ENCODE results near the gene MAP3K20. TPM values are rescaled to one million over a fixed set of nuclear protein-coding genes. Genes with fewer than 3 reads are reported as not detected.
"Not testable (repeated sequence)": the region's sequence is repeated elsewhere in the genome, so short reads cannot be mapped to it uniquely, and the experiment has no call there.

MAP3K20 gene
- total and polyA plus RNA-seq, 4 donors, result 25.6 to 109 (median 56.5) TPM

GRCh38 chr2:173196080-173196479 is 120.4 kb downstream of the MAP3K20 start:
- Histone ChIP-seq H3K9me3 (ENCODE audit: control insufficient read depth, low read length) (no peaks in the 10 kb centered on the region), H3K27me3 (ENCODE audit: control insufficient read depth in 1 of 2, insufficient read depth in 2 of 2, low read length in 1 of 2) (no peaks in the 10 kb centered on the region), H3K27ac (ENCODE audit: low read depth in 1 of 2, low read length in 2 of 2) (no peak overlapping the region), H3K36me3 (ENCODE audit: control insufficient read depth in 1 of 2, insufficient read depth in 2 of 2, low read length in 1 of 2) (peaks cover 0 to 4% of the 10 kb centered on the region in 2 donors), H3K4me3 (ENCODE audit: low read length in 2 of 2) (no peak overlapping the region), H3K4me1 (ENCODE audit: control insufficient read depth in 1 of 2, insufficient read depth in 2 of 2, low read length in 2 of 2) (peaks cover 5 to 14% of the 10 kb centered on the region in 2 donors)
- intact Hi-C loops (cut with DNase I), result loop anchor here (5.0 kb wide), 1 partner anchor 34 kb away; no protein-coding TSS in a partner anchor
- no peak for DNase-seq
- no peak for ATAC-seq (ENCODE audit: low FRiP score)
- 95 to 96% methylated on average over 6 of the region's 6 CpGs for WGBS, 2 donors

- 90 to 91% methylated on average over 4 of the region's 4 CpGs for WGBS, 2 donors
- Histone ChIP-seq H3K4me3 (ENCODE audit: low read length in 2 of 2) (no peak overlapping the region), H3K9me3 (ENCODE audit: control insufficient read depth, low read length) (no peaks in the 10 kb centered on the region), H3K27ac (ENCODE audit: low read depth in 1 of 2, low read length in 2 of 2) (no peak overlapping the region), H3K27me3 (ENCODE audit: control insufficient read depth in 1 of 2, insufficient read depth in 2 of 2, low read length in 1 of 2) (no peaks in the 10 kb centered on the region), H3K4me1 (ENCODE audit: control insufficient read depth in 1 of 2, insufficient read depth in 2 of 2, low read length in 2 of 2) (peaks cover 5 to 13% of the 10 kb centered on the region in 2 donors), H3K36me3 (ENCODE audit: control insufficient read depth in 1 of 2, insufficient read depth in 2 of 2, low read length in 1 of 2) (peaks cover 0 to 4% of the 10 kb centered on the region in 2 donors)
- DNase-seq (no peak), ATAC-seq (ENCODE audit: low FRiP score) (no peak)
- intact Hi-C loops (cut with DNase I), result loop anchor here (5.0 kb wide), 1 partner anchor 34 kb away; no protein-coding TSS in a partner anchor
These were observed 121.0 kb downstream of the MAP3K20 start for GRCh38 chr2:173196638-173197037.

GRCh38 chr2:173198327-173198726 is 122.7 kb downstream of the MAP3K20 start:
- H3K4me3 ChIP-seq (ENCODE audit: low read length in 2 of 2), result no peak overlapping the region
- peak overlapping the region in 1 of 2 donors; percentile 44 for H3K27ac ChIP-seq (ENCODE audit: low read depth in 1 of 2, low read length in 2 of 2)
- intact Hi-C loops (cut with DNase I), result loop anchor here (5.0 kb wide), 1 partner anchor 36 kb away; no protein-coding TSS in a partner anchor
- no peak for ATAC-seq (ENCODE audit: low FRiP score)
- 97% methylated on average over 7 of the region's 7 CpGs for WGBS, 2 donors
- H3K9me3 ChIP-seq (ENCODE audit: control insufficient read depth, low read length), result no peaks in the 10 kb centered on the region
- DNase-seq, result no peak
- H3K4me1 ChIP-seq (ENCODE audit: control insufficient read depth in 1 of 2, insufficient read depth in 2 of 2, low read length in 2 of 2), result peaks cover 4 to 8% of the 10 kb centered on the region in 2 donors
- H3K27me3 ChIP-seq (ENCODE audit: control insufficient read depth in 1 of 2, insufficient read depth in 2 of 2, low read length in 1 of 2), result no peaks in the 10 kb centered on the region
- H3K36me3 ChIP-seq (ENCODE audit: control insufficient read depth in 1 of 2, insufficient read depth in 2 of 2, low read length in 1 of 2), result peaks cover 0 to 4% of the 10 kb centered on the region in 2 donors

GRCh38 chr2:173199294-173199693 is 123.6 kb downstream of the MAP3K20 start:
- ATAC-seq (ENCODE audit: low FRiP score), result no peak
- H3K4me3 ChIP-seq (ENCODE audit: low read length in 2 of 2), result no peak overlapping the region
- WGBS, 2 donors, result 0 to 10% methylated on average over 1 of the region's 1 CpG
- H3K27me3 ChIP-seq (ENCODE audit: control insufficient read depth in 1 of 2, insufficient read depth in 2 of 2, low read length in 1 of 2), result no peaks in the 10 kb centered on the region
- no peaks in the 10 kb centered on the region for H3K9me3 ChIP-seq (ENCODE audit: control insufficient read depth, low read length)
- H3K36me3 ChIP-seq (ENCODE audit: control insufficient read depth in 1 of 2, insufficient read depth in 2 of 2, low read length in 1 of 2), result peaks cover 0 to 4% of the 10 kb centered on the region in 2 donors
- intact Hi-C loops (cut with DNase I), result loop anchor here (5.0 kb wide), 1 partner anchor 37 kb away; no protein-coding TSS in a partner anchor
- no peak overlapping the region for H3K27ac ChIP-seq (ENCODE audit: low read depth in 1 of 2, low read length in 2 of 2)
- no peak for DNase-seq
- H3K4me1 ChIP-seq (ENCODE audit: control insufficient read depth in 1 of 2, insufficient read depth in 2 of 2, low read length in 2 of 2), result peaks cover 4 to 8% of the 10 kb centered on the region in 2 donors

- peaks cover 0 to 4% of the 10 kb centered on the region in 2 donors for H3K36me3 ChIP-seq (ENCODE audit: control insufficient read depth in 1 of 2, insufficient read depth in 2 of 2, low read length in 1 of 2)
- intact Hi-C loops (cut with DNase I), result loop anchor here in 1 of 2 donors (10.0 kb wide), 1 partner anchor 608 kb away; no protein-coding TSS in a partner anchor
- no peak for DNase-seq
- H3K27ac ChIP-seq (ENCODE audit: low read depth in 1 of 2, low read length in 2 of 2), result no peak overlapping the region
- no peaks in the 10 kb centered on the region for H3K27me3 ChIP-seq (ENCODE audit: control insufficient read depth in 1 of 2, insufficient read depth in 2 of 2, low read length in 1 of 2)
- peaks cover 2 to 6% of the 10 kb centered on the region in 2 donors for H3K4me1 ChIP-seq (ENCODE audit: control insufficient read depth in 1 of 2, insufficient read depth in 2 of 2, low read length in 2 of 2)
- ATAC-seq (ENCODE audit: low FRiP score), result no peak
- H3K9me3 ChIP-seq (ENCODE audit: control insufficient read depth, low read length), result no peaks in the 10 kb centered on the region
- no peak overlapping the region for H3K4me3 ChIP-seq (ENCODE audit: low read length in 2 of 2)
- 15 to 18% methylated on average over 2 of the region's 2 CpGs for WGBS, 2 donors
These were observed 126.9 kb downstream of the MAP3K20 start for GRCh38 chr2:173202570-173202969.

- intact Hi-C loops (cut with DNase I), result loop anchor here in 1 of 2 donors (10.0 kb wide), 1 partner anchor 610 kb away; no protein-coding TSS in a partner anchor
- Histone ChIP-seq H3K36me3 (ENCODE audit: control insufficient read depth in 1 of 2, insufficient read depth in 2 of 2, low read length in 1 of 2) (no peaks in the 10 kb centered on the region), H3K4me1 (ENCODE audit: control insufficient read depth in 1 of 2, insufficient read depth in 2 of 2, low read length in 2 of 2) (peaks cover 2 to 6% of the 10 kb centered on the region in 2 donors), H3K4me3 (ENCODE audit: low read length in 2 of 2) (no peak overlapping the region), H3K27ac (ENCODE audit: low read depth in 1 of 2, low read length in 2 of 2) (peak overlapping the region; percentile 61 to 86), H3K9me3 (ENCODE audit: control insufficient read depth, low read length) (no peaks in the 10 kb centered on the region), H3K27me3 (ENCODE audit: control insufficient read depth in 1 of 2, insufficient read depth in 2 of 2, low read length in 1 of 2) (no peaks in the 10 kb centered on the region)
- 48 to 49% methylated on average over 2 of the region's 2 CpGs for WGBS, 2 donors
- no peak for ATAC-seq (ENCODE audit: low FRiP score)
- no peak for DNase-seq
These were observed 128.7 kb downstream of the MAP3K20 start for GRCh38 chr2:173204316-173204715.

GRCh38 chr2:173205375-173205774 is 129.7 kb downstream of the MAP3K20 start:
- peak; percentile 85 for DNase-seq
- Histone ChIP-seq H3K9me3 (ENCODE audit: control insufficient read depth, low read length) (no peaks in the 10 kb centered on the region), H3K27ac (ENCODE audit: low read depth in 1 of 2, low read length in 2 of 2) (no peak overlapping the region), H3K27me3 (ENCODE audit: control insufficient read depth in 1 of 2, insufficient read depth in 2 of 2, low read length in 1 of 2) (no peaks in the 10 kb centered on the region), H3K4me1 (ENCODE audit: control insufficient read depth in 1 of 2, insufficient read depth in 2 of 2, low read length in 2 of 2) (peaks cover 2 to 6% of the 10 kb centered on the region in 2 donors), H3K36me3 (ENCODE audit: control insufficient read depth in 1 of 2, insufficient read depth in 2 of 2, low read length in 1 of 2) (peaks cover 0 to 1% of the 10 kb centered on the region in 2 donors), H3K4me3 (ENCODE audit: low read length in 2 of 2) (no peak overlapping the region)
- intact Hi-C loops (cut with DNase I), result loop anchor here (5.0 to 10.0 kb wide), 2 partner anchors 128 to 611 kb away; partner anchors contain the start of gene MAP3K20 (in 1 of the 2)
- 2 to 9% methylated on average over 2 of the region's 2 CpGs for WGBS, 2 donors
- ATAC-seq (ENCODE audit: low FRiP score), result peak; percentile 95

- peak overlapping the region in 1 of 2 donors; percentile 56 for H3K27ac ChIP-seq (ENCODE audit: low read depth in 1 of 2, low read length in 2 of 2)
- peak in 1 of 2 donors; percentile 55 for DNase-seq
- H3K4me1 ChIP-seq (ENCODE audit: control insufficient read depth in 1 of 2, insufficient read depth in 2 of 2, low read length in 2 of 2), result not testable (repeated sequence)
These were observed 131.5 kb downstream of the MAP3K20 start for GRCh38 chr2:173207124-173207523.

More at GRCh38 chr2:173207124-173207523, 131.5 kb downstream of the MAP3K20 start:
- not testable (repeated sequence) for H3K27me3 ChIP-seq (ENCODE audit: control insufficient read depth in 1 of 2, insufficient read depth in 2 of 2, low read length in 1 of 2); H3K9me3 ChIP-seq (ENCODE audit: control insufficient read depth, low read length); H3K36me3 ChIP-seq (ENCODE audit: control insufficient read depth in 1 of 2, insufficient read depth in 2 of 2, low read length in 1 of 2); ATAC-seq (ENCODE audit: low FRiP score); H3K4me3 ChIP-seq (ENCODE audit: low read length in 2 of 2)
- intact Hi-C loops (cut with DNase I), result loop anchor here (2.0 to 10.0 kb wide), 3 partner anchors 130 to 612 kb away; partner anchors contain the start of gene MAP3K20 (in 1 of the 2)
- 27 to 28% methylated on average over 9 of the region's 9 CpGs for WGBS, 2 donors

Data from aorta (tissue), 5 donors.